M059J (cell line): ENCODE measurements around the gene WHAMM. TPM values are rescaled to one million over a fixed set of nuclear protein-coding genes. Genes with fewer than 3 reads are reported as not detected.
"Not testable (repeated sequence)": the region's sequence is repeated elsewhere in the genome, so short reads cannot be mapped to it uniquely, and the experiment has no call there.

Experiments
- DNase-seq: peaks from one replicate; pipeline ENCODE4 v3.0.0-alpha.2; 2012; ENCODE audit warnings: low read depth
- total RNA-seq: library from RNA; depleted of rRNA; stranded (reverse); fragments of >200 nt; shearing (Covaris generic); gene quantifications from 2 replicates; pipeline ENCODE4 v1.2.3, GENCODE V29; 2014

The WHAMM gene
- total RNA-seq, 1 experiment from 2014 or later: 6.3 TPM

DNA sequence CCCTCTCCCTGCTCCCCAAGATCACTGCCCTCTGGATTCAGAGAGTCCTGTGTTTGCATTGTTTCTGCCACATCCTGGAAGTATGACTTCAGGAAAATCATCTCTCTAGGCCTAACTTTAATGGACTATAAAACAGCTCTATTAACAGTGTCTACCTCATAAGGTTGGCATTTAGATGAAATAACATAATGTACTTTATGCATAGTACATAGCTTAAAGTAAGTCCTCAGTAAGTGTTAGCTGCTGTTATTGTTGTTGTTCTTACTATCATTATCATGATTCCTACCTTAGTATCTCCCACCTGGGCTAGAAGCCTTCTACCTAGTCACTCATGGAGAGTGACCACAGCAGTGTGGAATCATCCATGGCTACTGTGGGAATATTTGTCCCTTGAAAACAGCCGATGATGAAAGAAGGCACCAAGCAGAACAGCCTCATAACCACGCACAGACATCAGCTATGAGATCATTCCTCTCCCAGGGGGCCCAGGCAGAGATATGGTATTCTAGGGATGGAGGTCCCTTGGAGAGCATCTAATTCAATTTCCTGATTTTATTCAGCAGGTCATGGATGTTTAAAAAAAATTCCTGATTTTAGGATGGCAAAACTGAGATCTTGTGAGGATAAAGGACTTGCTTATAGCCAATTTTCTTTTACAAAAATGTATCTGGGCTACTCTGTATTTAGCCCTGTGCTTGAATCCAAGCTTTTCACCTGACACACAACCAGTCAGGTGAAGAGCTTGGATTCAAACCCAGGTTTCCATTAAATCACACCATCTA lies 5.4 kb upstream of the WHAMM start:
- no peak for DNase-seq

DNA sequence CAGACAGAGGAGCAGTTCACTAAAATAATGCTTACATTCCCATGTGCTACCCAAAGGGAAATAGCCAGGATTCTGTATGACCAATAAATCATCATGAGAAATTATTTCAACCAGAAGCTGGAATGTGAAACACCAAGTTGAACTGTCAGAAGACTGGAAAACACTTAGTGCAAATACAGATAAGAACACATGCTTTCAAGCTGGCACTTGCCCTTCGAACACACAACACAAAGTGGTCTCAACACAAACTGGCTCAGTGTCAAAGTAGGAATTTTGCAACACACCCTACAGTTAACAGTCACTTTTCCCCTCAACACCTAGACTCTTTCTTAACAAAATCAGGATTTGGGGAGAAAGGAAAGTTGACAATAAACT lies 4.9 kb upstream of the WHAMM start:
- no peak for DNase-seq

DNA sequence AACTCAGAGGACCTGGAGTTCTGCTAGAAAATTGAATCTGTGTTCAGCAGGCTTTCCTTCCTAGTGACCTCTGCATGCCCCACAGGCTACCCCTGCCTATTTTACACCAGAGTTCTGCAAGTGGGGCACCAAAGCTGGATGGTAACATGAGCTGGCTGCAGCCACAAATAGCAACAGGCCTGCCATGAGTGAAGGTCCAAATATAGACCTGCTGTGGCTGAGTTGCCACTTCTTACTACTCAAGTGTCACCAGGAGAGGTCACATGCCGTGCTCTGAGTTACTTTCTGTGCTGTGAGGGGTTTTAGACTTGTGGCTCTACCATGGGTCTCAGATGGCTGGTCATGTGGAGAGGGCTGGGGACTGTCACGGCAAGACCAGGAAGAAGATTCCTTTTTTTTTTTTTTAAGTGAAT lies 3.4 kb upstream of the WHAMM start, which contains the start of gene FSD2:
FSD2 (minus strand) TSS at position 76 of the 413 bp plus-strand sequence. CDS start 18,679 bp downstream, outside the sequence.
- DNase-seq: no peak

DNA sequence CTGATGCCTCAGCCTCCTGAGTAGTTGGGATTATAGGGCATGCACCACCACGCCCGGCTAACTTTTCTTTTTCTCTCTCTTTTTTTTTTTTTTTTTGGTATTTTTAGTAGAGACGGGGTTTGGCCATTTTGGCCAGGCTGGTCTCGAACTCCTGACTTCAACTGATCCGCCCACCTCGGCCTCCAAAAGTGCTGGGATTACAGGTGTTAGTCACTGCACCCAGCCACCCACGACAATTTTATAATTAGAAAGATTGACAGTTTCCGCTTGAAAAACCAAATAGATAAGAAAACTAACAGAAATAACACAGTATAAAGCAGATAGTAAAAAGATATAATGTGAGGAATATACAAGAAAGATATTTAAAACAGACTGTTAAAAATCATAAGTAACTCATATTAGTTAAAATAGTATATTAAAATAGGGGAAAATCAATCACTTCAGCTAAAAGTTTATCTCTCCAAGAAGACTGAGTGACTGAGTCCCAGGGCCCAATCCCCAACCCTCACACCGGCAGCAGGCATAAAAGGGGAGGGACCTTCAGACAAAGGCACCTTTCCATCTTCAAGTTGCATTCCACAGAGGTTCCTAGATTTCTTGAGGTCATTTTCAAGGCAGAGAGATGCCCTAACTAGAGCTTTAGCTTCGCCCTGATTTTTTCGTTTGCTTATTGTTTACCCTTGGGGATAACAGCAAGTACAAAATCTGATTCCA lies 1.4 kb upstream of the WHAMM start:
- DNase-seq: no peak

DNA sequence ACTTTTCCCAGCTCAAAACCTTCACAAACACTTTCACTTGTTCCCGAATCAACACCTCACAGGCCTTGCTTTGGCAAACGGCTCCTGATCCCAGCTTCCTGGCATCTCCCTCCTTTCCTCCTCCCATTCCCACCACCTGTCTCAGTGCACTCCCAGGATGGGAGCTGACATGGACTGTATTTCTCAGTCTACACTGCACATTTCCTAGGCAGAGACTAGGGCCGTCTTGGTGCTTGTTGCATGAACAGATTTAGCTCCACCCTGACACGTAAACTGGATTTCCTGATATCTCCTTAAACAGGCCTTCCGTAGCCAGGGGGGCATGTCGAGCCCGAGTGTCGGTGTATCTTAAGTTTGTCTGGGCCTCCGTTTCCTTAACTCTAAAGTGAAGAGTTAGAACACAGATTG lies 790 bp upstream of the WHAMM start:
- no peak for DNase-seq

DNA sequence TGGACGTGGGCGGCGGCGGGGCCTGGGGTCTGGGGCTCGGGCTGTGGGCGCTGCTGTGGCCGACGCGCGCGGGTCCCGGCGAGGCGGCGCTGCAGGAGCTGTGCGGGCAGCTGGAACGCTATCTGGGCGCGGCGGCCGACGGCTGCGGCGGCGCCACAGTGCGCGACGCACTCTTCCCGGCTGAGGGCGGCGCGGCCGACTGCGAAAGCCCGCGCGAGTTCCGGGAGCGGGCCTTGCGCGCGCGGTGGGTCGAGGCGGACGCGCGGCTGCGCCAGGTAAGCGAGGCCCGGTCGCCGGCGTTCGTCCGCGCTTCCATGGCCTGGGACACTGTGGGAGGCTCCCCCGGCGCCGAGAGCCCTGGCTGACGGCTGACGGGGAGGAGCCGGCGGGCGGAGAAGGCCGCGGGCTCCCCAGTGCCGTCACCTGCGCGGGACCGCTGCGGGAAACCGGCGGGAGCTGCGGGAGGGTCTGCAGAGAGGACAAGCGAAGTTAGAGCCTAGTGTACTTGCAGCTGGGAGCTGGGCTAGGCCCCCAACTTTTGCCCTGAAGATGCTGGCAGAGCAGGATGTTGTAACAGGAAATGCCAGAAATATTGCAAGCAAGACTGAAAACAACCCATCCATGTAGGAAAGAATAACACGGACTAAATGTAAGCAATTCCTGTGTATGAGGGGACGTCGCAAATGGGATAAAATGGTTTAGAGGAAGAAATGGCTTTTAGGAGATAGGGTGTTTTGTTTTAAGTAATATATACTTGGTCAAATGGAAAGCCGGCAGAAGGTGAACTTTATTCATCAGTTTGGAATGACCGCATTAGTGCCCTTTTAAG lies 847 bp downstream of the WHAMM start:
- peak; percentile 57 for DNase-seq

DNA sequence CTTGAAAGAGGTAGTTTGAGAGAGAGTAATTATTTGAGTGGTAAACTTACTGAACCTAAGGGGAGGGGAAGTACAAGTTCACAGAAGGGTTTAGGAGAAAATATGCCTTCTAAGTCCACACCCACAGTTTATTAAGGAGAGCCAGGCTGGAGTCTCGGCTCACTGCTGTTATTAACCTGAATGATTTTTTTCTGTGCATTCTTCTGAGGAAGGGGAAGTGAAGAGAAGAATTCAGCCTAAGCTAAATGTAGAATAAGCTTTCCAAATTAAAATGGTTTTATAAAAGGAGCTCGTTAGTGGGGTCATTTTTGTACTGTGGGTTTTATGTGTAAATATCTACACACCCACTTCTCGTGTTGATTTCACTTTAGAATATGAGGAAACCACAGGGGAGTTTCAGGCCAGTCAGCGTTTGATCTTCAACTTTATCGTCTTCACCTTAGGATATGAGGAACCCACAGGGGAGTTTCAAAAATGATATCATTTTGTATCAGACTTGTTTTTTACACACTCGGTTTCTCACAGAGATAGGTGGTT lies 1.5 kb downstream of the WHAMM start:
- peak; percentile 15 for DNase-seq

DNA sequence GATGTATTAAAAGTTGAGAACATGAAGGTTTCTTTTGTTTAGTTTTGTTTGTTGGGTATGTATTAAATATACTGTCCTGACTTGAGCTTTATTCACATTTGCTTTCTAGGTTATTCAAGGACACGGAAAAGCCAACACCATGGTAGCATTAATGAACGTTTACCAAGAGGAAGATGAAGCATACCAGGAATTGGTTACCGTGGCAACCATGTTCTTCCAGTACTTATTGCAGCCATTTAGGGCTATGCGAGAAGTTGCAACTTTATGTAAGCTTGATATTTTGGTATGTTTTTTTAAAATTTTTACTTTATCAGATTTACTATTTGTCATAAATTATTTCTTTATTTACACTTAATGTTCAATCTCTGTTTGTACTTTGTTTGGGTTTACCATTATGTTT lies 3.6 kb downstream of the WHAMM start:
- no peak for DNase-seq

DNA sequence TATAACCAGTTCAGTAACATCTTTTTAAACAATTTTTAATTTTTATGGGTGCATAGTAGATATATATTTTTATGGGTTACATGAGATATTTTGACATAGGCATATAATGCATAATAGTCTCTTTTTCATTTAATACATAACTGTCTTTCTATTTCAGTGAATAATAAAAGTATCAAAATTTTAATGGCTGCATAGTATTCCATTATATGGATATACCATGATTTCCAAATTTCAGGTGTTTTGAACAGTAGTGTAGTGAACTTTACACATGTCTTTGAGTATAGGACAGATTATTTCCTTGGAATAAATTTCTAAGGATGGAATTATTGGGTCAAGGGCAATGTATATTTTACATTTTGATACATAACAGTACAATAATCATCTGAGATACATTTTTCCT lies 10.7 kb downstream of the WHAMM start:
- no peak for DNase-seq

DNA sequence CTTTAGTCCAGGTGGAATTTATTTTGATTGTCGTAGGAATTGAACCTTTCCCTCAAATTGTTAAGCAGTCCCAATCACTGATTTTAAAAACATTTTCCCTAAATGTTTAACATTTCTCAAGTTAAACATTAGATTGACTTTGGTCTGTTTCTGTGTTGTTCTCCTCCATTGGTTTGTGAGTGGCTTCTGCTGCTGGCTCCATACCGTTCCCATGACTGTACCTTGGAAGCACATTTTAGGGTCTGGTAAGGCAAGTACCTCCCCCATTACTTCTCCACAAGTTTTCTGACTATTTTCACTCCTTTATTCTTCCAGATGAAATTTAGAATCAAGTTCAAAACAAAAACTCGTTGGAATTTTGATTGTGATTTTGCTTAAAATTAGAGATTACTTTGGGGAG lies 12.0 kb downstream of the WHAMM start:
- DNase-seq: not testable (repeated sequence)

DNA sequence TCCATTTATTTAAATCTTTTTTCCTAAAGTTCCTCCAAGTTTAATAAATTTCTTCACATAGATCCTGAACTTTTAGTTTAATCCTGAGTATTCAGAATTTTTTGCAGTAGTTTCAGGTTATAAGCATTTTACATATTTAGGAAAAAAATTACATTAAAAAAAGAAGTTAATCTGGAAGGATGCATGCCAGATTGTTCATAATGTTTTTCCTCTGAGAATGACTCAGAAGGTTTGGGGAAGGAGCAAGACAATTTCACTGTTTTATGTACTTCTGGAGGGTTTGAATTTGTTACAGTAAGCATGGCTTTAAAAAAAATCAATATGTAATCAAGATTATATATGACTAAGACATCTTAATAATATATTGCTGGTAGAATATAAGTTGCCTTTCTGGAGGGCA lies 12.4 kb downstream of the WHAMM start:
- not testable (repeated sequence) for DNase-seq

DNA sequence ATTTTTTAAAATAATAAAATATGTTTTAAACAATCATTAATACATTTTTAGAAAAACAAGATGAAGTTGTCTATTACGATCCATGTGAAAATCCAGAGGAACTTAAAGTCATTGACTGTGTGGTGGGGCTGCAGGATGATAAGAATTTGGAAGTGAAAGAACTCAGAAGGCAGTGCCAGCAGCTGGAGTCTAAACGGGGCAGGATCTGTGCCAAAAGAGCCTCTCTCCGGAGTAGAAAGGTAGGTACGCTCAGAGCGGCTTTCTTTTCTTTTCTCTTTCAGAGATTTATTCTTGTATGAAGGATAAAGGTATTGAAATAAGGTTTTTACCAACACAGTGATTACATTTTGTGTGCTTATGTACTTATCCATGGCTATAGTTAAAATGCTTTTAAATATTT lies 13.6 kb downstream of the WHAMM start:
- DNase-seq: no peak

DNA sequence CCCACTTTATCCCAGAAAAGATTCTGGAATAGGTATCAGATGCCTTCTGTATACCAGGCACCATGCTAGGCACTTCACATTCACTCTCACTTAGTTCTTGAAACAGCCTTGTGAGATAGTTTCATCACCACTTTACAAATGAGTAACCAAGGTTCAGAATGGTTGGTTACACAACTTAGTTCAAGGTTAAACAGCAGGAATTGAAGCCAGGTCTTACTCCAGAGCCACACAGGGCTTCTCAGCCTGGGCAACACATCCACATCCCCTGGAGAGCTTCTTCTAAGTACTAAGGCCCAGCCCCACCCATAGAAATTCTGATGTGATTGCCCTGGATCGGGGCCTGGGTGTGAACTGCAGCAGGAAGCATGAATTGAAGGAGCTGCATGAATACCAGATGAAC lies 18.6 kb downstream of the WHAMM start:
- no peak for DNase-seq

DNA sequence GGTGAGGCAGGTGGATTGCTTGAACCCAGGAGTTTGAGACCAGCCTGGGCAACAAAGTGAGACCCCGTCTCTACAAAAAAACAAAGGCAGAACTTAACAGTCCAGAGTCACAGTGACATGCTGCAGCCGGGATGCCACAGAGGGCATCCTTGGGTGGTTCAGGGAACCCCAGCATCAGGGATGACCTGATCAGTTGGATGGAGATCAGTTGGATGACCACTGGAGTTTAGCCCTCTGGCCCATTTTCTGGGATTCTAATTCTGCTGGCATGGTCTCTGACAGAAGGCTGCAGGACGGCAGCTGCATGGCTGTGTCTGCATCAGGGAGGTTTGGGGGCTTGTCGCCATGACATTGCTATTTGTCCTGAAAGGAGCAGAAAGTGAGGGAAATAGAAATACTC lies 19.8 kb downstream of the WHAMM start:
- no peak for DNase-seq

DNA sequence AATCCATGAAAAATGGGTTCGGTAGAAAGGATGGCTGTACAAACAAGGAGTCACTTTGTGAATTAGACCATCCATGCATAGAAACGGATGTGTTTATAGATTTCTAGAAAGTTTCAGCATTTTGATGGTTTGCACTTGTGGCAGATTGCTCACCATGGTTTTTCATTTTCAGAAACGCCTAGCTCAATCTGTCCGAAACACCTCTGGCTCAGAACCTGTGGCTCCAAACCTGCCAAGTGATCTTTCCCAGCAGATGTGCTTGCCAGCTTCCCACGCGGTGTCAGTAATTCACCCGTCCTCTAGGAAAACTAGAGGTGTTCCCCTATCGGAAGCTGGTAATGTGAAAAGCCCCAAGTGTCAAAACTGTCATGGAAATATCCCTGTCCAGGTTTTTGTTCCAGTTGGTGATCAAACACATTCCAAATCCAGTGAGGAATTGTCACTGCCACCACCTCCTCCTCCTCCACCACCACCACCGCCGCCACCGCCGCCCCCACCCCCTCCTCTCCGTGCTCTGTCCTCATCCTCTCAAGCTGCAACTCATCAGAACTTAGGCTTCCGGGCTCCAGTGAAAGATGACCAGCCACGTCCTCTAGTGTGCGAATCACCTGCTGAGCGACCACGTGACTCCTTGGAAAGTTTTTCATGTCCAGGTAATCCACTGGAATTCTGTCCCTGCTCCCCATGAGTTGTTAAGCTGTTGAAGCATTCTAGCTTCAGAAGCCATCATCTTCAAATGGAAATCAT lies 21.2 kb downstream of the WHAMM start:
- DNase-seq: no peak

DNA sequence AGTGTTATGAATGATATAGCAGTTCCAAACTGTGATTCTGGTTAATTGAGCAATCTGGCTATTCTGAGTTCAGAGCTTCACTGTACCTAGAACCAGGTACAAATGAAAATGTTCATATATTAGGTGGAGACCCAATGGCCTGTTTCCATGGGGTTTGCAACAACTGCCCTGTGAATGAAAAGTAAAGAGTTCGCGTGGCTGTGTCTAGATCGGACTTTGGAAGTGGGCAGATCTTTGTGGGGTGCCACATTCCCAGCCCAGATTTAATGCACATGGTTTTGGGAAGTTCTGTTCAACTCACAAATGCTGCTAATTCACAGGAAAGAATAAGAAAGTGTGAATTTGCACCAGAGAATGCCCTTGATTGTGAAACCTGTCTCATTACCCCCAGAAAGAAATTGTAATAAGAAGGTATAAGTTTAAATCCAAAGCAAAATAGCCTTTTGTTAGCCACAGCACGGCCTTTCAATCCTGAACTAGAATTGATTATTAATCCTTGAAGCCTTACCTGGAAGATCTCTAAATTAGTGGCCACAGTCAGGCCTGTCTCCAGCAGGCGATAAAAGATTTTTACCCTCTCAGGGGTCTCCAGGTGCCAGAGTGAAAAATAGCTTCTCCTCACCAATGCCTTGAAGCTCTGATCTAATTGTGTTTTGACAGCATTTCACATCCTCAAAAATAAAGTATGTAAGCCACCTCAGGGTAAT lies 22.6 kb downstream of the WHAMM start:
- DNase-seq: no peak

DNA sequence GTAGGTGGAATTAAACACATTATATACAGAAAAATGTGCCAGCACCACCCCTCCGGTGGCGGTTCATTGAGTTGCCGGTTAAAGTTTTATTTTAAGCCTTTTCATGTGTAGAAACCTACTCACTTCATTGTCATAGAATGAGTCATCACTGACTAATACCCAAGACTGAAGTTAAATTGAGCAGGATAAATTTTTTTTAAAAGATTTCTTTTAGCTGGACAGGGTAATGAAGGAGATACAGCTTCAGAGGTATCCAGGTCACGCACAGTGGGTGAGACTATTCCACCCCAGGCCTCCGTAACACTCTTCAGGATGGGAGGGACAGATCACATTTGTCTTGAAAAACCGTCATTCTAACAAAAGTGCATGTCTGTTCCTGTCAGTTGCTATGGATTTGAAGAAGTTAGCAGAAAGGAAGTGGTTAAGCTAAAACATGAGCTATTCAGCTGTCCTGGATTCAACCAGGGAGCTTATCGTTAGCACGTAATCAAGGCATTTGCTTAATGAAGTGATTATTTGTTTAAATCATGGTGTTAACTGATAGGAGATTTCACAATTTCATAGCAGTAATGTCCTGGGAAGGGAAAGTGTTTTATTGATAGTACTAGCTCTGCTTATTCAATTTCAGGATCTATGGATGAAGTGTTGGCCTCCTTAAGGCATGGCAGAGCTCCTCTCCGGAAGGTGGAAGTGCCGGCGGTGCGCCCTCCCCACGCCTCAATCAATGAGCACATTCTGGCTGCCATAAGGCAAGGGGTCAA lies 23.4 kb downstream of the WHAMM start:
- peak; percentile 95 for DNase-seq

DNA sequence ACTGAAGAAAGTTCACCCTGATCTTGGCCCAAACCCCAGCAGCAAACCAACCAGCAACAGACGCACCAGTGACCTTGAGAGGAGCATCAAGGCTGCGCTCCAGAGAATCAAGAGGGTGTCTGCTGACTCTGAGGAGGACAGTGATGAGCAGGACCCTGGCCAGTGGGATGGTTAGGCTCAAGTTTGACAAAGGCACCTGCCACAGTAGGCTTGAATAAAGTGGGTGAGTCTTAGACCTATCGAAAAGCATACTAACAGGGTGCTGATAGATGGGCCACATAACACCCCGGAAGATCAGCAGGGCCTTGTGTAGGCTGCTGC lies 23.9 kb downstream of the WHAMM start:
- DNase-seq: no peak

DNA sequence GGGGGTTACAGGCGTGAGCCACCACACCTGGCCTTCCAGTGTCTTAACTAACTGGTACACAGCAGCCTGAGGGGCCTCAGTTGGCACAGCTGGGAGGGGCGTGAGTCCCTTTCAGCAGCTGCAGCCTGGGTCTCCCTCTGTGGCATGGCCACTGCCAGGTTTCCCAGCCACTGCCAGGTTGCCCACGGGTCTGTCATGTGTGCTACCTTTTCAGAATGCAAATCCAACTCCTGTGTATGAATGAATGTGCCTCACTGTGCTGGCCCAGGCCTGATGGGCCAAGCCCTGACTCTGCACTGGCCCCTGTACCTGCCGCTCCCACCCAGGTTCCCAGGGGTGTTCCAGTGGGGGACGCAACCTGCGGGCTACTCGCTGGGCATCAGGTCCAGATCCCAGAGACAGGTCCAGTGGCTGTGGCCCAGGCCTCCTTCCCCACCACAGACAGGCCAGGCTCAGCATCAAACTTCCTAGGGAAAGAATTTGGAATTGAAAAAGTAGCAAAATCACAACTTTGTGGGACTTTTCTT lies 26.0 kb downstream of the WHAMM start:
- no peak for DNase-seq
